IMR-90 (cell line): Measurements from ENCODE around the gene TMED8.

Source experiments
- BHLHE40 ChIP-seq: fragments of 150-350 bp; IDR thresholded peaks from 2 replicates; pipeline ENCODE4 v1.6.1; 2016; ENCODE audit warnings: mild to moderate bottlenecking, low read depth, low read length
- CEBPB ChIP-seq: IDR thresholded peaks from 2 replicates; pipeline ENCODE4 v1.6.1; 2012; ENCODE audit warnings: low read depth, low read length, improper control_type of control experiment
- CHD1 ChIP-seq: IDR thresholded peaks from 2 replicates; pipeline ENCODE4 v1.6.1; 2012; ENCODE audit warnings: low read depth, low read length, improper control_type of control experiment
- MAFK ChIP-seq: IDR thresholded peaks from 2 replicates; pipeline ENCODE4 v1.6.1; 2012; ENCODE audit warnings: low read depth, low read length, improper control_type of control experiment
- MAZ ChIP-seq: IDR thresholded peaks from 2 replicates; pipeline ENCODE4 v1.6.1; 2012; ENCODE audit warnings: low read depth, mild to moderate bottlenecking, low read length, improper control_type of control experiment, moderate library complexity, borderline replicate concordance
- NFE2L2 ChIP-seq: fragments of 150-350 bp; IDR thresholded peaks from 2 replicates; pipeline ENCODE4 v1.6.1; 2016; ENCODE audit warnings: low read depth, mild to moderate bottlenecking, low read length
- POLR2A ChIP-seq: IDR thresholded peaks from 2 replicates; pipeline ENCODE4 v1.6.1; 2012; ENCODE audit warnings: mild to moderate bottlenecking, low read depth, low read length
- RAD21 ChIP-seq: IDR thresholded peaks from 2 replicates; pipeline ENCODE4 v1.6.1; 2012; ENCODE audit warnings: low read length, improper control_type of control experiment
- RFX5 ChIP-seq: IDR thresholded peaks from 2 replicates; pipeline ENCODE4 v1.8.0; 2012; ENCODE audit warnings: low read depth, mild to moderate bottlenecking, low read length, moderate library complexity
- TF ChIP-seq, protein P1 (sequence below): conservative IDR thresholded peaks from 2 replicates; pipeline ENCODE4 v1.5.1; 2012; ENCODE audit warnings: mild to moderate bottlenecking, low read depth, low read length, improper control_type of control experiment
- TF ChIP-seq, protein P2 (sequence below): fragments of 150-350 bp; IDR thresholded peaks from 2 replicates; pipeline ENCODE4 v1.6.1; 2017; ENCODE audit warnings: mild to moderate bottlenecking, antibody characterized with exemption, low read length, low read depth

DNA sequence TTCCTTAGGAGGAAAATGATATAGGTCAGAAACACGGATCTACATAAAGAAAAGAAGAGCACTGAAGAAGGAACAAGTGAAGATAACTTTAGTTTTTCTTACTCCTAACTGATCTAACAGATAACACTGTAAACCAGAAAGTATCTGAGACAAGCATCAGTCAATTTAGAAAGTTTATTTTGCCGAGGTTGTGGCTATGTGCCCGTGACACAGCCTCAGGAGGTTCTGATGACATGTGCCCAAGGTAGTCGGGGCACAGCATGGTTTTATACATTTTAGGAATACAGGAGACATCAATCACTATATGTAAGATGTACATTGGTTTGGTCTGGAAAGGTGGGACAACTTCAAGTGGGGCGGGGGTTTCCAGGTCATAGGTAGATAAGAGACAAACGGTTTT lies 23.3 kb upstream of the TMED8 start:
- TF ChIP-seq, protein P1, sequence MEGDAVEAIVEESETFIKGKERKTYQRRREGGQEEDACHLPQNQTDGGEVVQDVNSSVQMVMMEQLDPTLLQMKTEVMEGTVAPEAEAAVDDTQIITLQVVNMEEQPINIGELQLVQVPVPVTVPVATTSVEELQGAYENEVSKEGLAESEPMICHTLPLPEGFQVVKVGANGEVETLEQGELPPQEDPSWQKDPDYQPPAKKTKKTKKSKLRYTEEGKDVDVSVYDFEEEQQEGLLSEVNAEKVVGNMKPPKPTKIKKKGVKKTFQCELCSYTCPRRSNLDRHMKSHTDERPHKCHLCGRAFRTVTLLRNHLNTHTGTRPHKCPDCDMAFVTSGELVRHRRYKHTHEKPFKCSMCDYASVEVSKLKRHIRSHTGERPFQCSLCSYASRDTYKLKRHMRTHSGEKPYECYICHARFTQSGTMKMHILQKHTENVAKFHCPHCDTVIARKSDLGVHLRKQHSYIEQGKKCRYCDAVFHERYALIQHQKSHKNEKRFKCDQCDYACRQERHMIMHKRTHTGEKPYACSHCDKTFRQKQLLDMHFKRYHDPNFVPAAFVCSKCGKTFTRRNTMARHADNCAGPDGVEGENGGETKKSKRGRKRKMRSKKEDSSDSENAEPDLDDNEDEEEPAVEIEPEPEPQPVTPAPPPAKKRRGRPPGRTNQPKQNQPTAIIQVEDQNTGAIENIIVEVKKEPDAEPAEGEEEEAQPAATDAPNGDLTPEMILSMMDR = no peak
- no peak for TF ChIP-seq RFX5
- TF ChIP-seq, protein P2, sequence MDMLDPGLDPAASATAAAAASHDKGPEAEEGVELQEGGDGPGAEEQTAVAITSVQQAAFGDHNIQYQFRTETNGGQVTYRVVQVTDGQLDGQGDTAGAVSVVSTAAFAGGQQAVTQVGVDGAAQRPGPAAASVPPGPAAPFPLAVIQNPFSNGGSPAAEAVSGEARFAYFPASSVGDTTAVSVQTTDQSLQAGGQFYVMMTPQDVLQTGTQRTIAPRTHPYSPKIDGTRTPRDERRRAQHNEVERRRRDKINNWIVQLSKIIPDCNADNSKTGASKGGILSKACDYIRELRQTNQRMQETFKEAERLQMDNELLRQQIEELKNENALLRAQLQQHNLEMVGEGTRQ = no peak
- no peak for TF ChIP-seq CEBPB
- TF ChIP-seq NFE2L2 = no peak
- no peak for TF ChIP-seq POLR2A
- TF ChIP-seq MAZ = no peak
- no peak for TF ChIP-seq MAFK
- TF ChIP-seq RAD21 = no peak
- no peak for TF ChIP-seq BHLHE40
- no peak for TF ChIP-seq CHD1
